PC-9 (cell line): ENCODE data around the gene DNAH6. TPM values are rescaled to one million over a fixed set of nuclear protein-coding genes. Genes with fewer than 3 reads are reported as not detected.
"Not testable (repeated sequence)": the region's sequence is repeated elsewhere in the genome, so short reads cannot be mapped to it uniquely, and the experiment has no call there.

Experiments used
- BruUV-seq: library from RNA; stranded (reverse); fragments of 400-500 nt; replicated peaks from 2 replicates; lab custom pipeline; 2021; lab: Mats Ljungman, UMichigan
- CTCF ChIA-PET: fragments of 300-600 bp; sonication (Branson Sonifier 250); formaldehyde crosslinking; loops from one replicate; lab custom pipeline; 2022; ENCODE audit warnings: antibody characterized with exemption; lab: Charles Lee
- POLR2A ChIA-PET: fragments of 300-600 bp; sonication (Branson Sonifier 250); formaldehyde crosslinking; loops from one replicate; lab custom pipeline; 2022; ENCODE audit warnings: antibody characterized with exemption; ENCODE audit not compliant: unreplicated experiment; lab: Charles Lee
- DNase-seq, 2 experiments: peaks; one replicate each; pipeline versions ENCODE4 v3.0.0 to v3.0.0-alpha.2; 2015 to 2022; ENCODE audit warnings: mixed read lengths in 1 of 2
- H2AFZ ChIP-seq: fragments of 200-600 bp; sonication (generic); 2 replicates; pipeline ENCODE4 v1.8.1; 2017; ENCODE audit warnings: antibody characterized with exemption
- H3F3A ChIP-seq: fragments of 200-600 bp; sonication (generic); 2 replicates; pipeline ENCODE4 v1.8.1; 2017; ENCODE audit warnings: antibody characterized with exemption, mild to moderate bottlenecking, low read depth; ENCODE audit not compliant: insufficient read depth
- H3K27ac ChIP-seq: fragments of 200-600 bp; sonication (generic); 2 replicates; pipeline ENCODE4 v1.6.1; 2016; ENCODE audit warnings: mixed run types
- H3K27me3 ChIP-seq: fragments of 200-600 bp; sonication (generic); 2 replicates; pipeline ENCODE4 v1.6.1; 2016; ENCODE audit warnings: low read depth, mixed run types; ENCODE audit not compliant: insufficient read depth
- H3K36me3 ChIP-seq: fragments of 200-600 bp; sonication (generic); 2 replicates; pipeline ENCODE4 v1.6.1; 2016; ENCODE audit warnings: low read depth, mixed run types
- H3K4me1 ChIP-seq: fragments of 200-600 bp; sonication (generic); replicated peaks from 2 replicates; pipeline ENCODE4 v1.6.1; 2016; ENCODE audit warnings: mixed run types; ENCODE audit not compliant: insufficient read depth
- H3K4me2 ChIP-seq: fragments of 200-600 bp; sonication (generic); 2 replicates; pipeline ENCODE4 v1.6.1; 2017; ENCODE audit warnings: mixed run types
- H3K4me3 ChIP-seq: fragments of 200-600 bp; sonication (generic); 2 replicates; pipeline ENCODE4 v1.6.1; 2016; ENCODE audit warnings: mixed run types
- H3K79me2 ChIP-seq: fragments of 200-600 bp; sonication (generic); 2 replicates; pipeline ENCODE4 v1.6.1; 2017; ENCODE audit warnings: low read depth, mixed run types
- H3K9me2 ChIP-seq: fragments of 200-600 bp; sonication (generic); 2 replicates; pipeline ENCODE4 v1.8.1; 2017; ENCODE audit warnings: mild to moderate bottlenecking; ENCODE audit not compliant: insufficient read depth
- H3K9me3 ChIP-seq: fragments of 200-600 bp; sonication (generic); 2 replicates; pipeline ENCODE4 v1.8.1; 2016; ENCODE audit warnings: low read depth; ENCODE audit not compliant: insufficient read depth
- H4K20me1 ChIP-seq: fragments of 200-600 bp; sonication (generic); 2 replicates; pipeline ENCODE4 v1.8.1; 2017; ENCODE audit not compliant: insufficient read depth
- CTCF ChIP-seq: fragments of 200-600 bp; sonication (generic); conservative IDR thresholded peaks from 2 replicates; pipeline ENCODE4 v1.6.1; 2017; ENCODE audit warnings: mixed run types, antibody characterized with exemption, mild to moderate bottlenecking, moderate library complexity
- EZH2 ChIP-seq: fragments of 200-600 bp; sonication (generic); IDR thresholded peaks from 2 replicates; pipeline ENCODE4 v1.8.0; 2017; ENCODE audit warnings: antibody characterized with exemption, low read depth
- intact Hi-C: fragments of 100-400 bp; cut with micrococcal nuclease; formaldehyde crosslinking; loops from one replicate; pipeline ENCODE4 v1.10.0; 2022; ENCODE audit not compliant: unreplicated experiment
- total RNA-seq: library from RNA; stranded (reverse); gene quantifications from 2 replicates; pipeline ENCODE4 v1.2.3, GENCODE V29; 2021

The DNAH6 gene
- total RNA-seq, 1 experiment from 2014 or later, result not detected

- Histone ChIP-seq H3K4me1 (no peaks in the 10 kb centered on the region), H3K4me2 (no peak overlapping the region), H4K20me1 (no peaks in the 10 kb centered on the region), H3K9me3 (no peaks in the 10 kb centered on the region), H3K27ac (no peak overlapping the region), H3K9me2 (no peaks in the 10 kb centered on the region), H3K27me3 (peaks cover 43% of the 10 kb centered on the region; the same call in 1 of the 2 replicates), H3K79me2 (no peaks in the 10 kb centered on the region), H3F3A (no peaks in the 10 kb centered on the region), H3K4me3 (no peak overlapping the region), H3K36me3 (no peaks in the 10 kb centered on the region), H2AFZ (no peak overlapping the region)
- BruUV-seq, result no TSS peak
- no peak for DNase-seq
- ChIA-PET POLR2A (no interaction called here), CTCF (no interaction called here)
- intact Hi-C loops, result loop anchor here (10.0 kb wide), 1 partner anchor 231 kb away; no protein-coding TSS in a partner anchor
- no peak for TF ChIP-seq EZH2
- no peak for TF ChIP-seq CTCF
Observed at GRCh38 chr2:84866122-84866521, 349.8 kb downstream of the DNAH6 start.

- H3K36me3 ChIP-seq, H3K9me2 ChIP-seq, H3K9me3 ChIP-seq, DNase-seq, H3K4me3 ChIP-seq, H3K4me2 ChIP-seq, H3K27ac ChIP-seq, H2AFZ ChIP-seq, H3K79me2 ChIP-seq, H3F3A ChIP-seq, CTCF ChIA-PET, POLR2A ChIA-PET, H3K4me1 ChIP-seq, BruUV-seq, H4K20me1 ChIP-seq: not testable (repeated sequence)
- H3K27me3 ChIP-seq, result peaks cover 53% of the 10 kb centered on the region
- intact Hi-C loops, result loop anchor here (10.0 kb wide), 1 partner anchor 234 kb away; no protein-coding TSS in a partner anchor
Observed at GRCh38 chr2:84868327-84868726, 352.0 kb downstream of the DNAH6 start.

Other genes with a start within 250 kb of the DNAH6 start
- 42.1 and 59.5 TPM in 2 replicates for gene SUCLG1, start 57.2 kb upstream of the DNAH6 start, total RNA-seq